ENCODE data around the gene FBXO24. TPM values are rescaled to one million over a fixed set of nuclear protein-coding genes. Genes with fewer than 3 reads are reported as not detected.

FBXO24 gene
- total RNA-seq, 2 experiments from 2014 or later, result 1.3 to 1.5 TPM

GRCh38 chr7:100604976-100605911, 19.1 kb downstream of the FBXO24 start:
- ChIA-PET POLR2A (interaction anchor here (0.6 kb wide), 1 partner anchor 108 kb away, joined by 3 read pairs; no protein-coding TSS in a partner anchor), CTCF (interaction anchor here (0.7 to 2.5 kb wide), 8 partner anchors 11 to 101 kb away, joined by 3 to 9 read pairs (median 4); partner anchors contain the start of genes FBXO24 and POP7)
- H3K4me1 Mint-ChIP-seq, result peaks cover 41% of the 10 kb centered on the region
- peak overlapping the region; percentile 84 for H3K4me3 Mint-ChIP-seq
- no peaks in the 10 kb centered on the region for H3K9me3 Mint-ChIP-seq
- H3K36me3 Mint-ChIP-seq (ENCODE audit: low read depth), result no peaks in the 10 kb centered on the region
- H3K27ac Mint-ChIP-seq, result peak overlapping the region; percentile 74
- H3K27me3 Mint-ChIP-seq, result peaks cover 4% of the 10 kb centered on the region
- DNase-seq, result peak; percentile 56

GRCh38 chr7:100606313-100606712, 20.2 kb downstream of the FBXO24 start:
- no peaks in the 10 kb centered on the region for H3K9me3 Mint-ChIP-seq
- ChIA-PET CTCF (interaction anchor here (0.5 to 2.5 kb wide), 7 partner anchors 17 to 461 kb away, joined by 3 to 9 read pairs (median 4); partner anchors contain the start of genes FBXO24 and POP7), POLR2A (no interaction called here)
- no peak overlapping the region for H3K27ac Mint-ChIP-seq
- H3K4me1 Mint-ChIP-seq, result peaks cover 41% of the 10 kb centered on the region
- no peaks in the 10 kb centered on the region for H3K36me3 Mint-ChIP-seq (ENCODE audit: low read depth)
- peaks cover 4% of the 10 kb centered on the region for H3K27me3 Mint-ChIP-seq
- no peak for DNase-seq
- H3K4me3 Mint-ChIP-seq, result peak overlapping the region; percentile 84

- H3K9me3 Mint-ChIP-seq, result no peaks in the 10 kb centered on the region
- peaks cover 4% of the 10 kb centered on the region for H3K27me3 Mint-ChIP-seq
- peaks cover 40% of the 10 kb centered on the region for H3K4me1 Mint-ChIP-seq
- no peaks in the 10 kb centered on the region for H3K36me3 Mint-ChIP-seq (ENCODE audit: low read depth)
- H3K27ac Mint-ChIP-seq, result no peak overlapping the region
- no peak for DNase-seq
- ChIA-PET CTCF (interaction anchor here (1.6 to 2.5 kb wide), 3 partner anchors 21 to 27 kb away, joined by 5 to 11 read pairs (median 5); partner anchors contain the start of genes FBXO24 and LRCH4), POLR2A (no interaction called here)
- no peak overlapping the region for H3K4me3 Mint-ChIP-seq
Observed at GRCh38 chr7:100607111-100607510, 21.0 kb downstream of the FBXO24 start.

- CTCF ChIA-PET, result interaction anchor here (0.8 kb wide), 1 partner anchor 24 kb away, joined by 3 read pairs; no protein-coding TSS in a partner anchor
- H3K4me1 Mint-ChIP-seq, result peaks cover 39% of the 10 kb centered on the region
- POLR2A ChIA-PET, result no interaction called here
- H3K36me3 Mint-ChIP-seq (ENCODE audit: low read depth), result peaks cover 6% of the 10 kb centered on the region
- no peaks in the 10 kb centered on the region for H3K9me3 Mint-ChIP-seq
- H3K27ac Mint-ChIP-seq, result peak overlapping the region; percentile 0
- peak overlapping the region; percentile 0 for H3K4me3 Mint-ChIP-seq
- peaks cover 4% of the 10 kb centered on the region for H3K27me3 Mint-ChIP-seq
- DNase-seq, result no peak
Observed at GRCh38 chr7:100609958-100610357, 23.8 kb downstream of the FBXO24 start.

- H3K27me3 Mint-ChIP-seq, result peaks cover 1% of the 10 kb centered on the region
- peak within 1 kb of the TSS; percentile 100 for H3K27ac Mint-ChIP-seq
- ChIA-PET CTCF (interaction anchor here (0.6 to 3.9 kb wide), 19 partner anchors 12 to 489 kb away, joined by 3 to 25 read pairs (median 5); partner anchors contain the start of genes FBXO24, GIGYF1, LRCH4 and POP7), POLR2A (interaction anchor here (0.7 to 1.3 kb wide), 4 partner anchors 14 to 97 kb away, joined by 3 to 8 read pairs (median 4); partner anchors contain the start of genes FBXO24, LRCH4 and POP7)
- H3K9me3 Mint-ChIP-seq, result no peaks in the 10 kb centered on the region
- peak within 1 kb of the TSS; percentile 98 for H3K4me3 Mint-ChIP-seq
- H3K36me3 Mint-ChIP-seq (ENCODE audit: low read depth), result peaks cover 10% of the 10 kb centered on the region
- peaks cover 27% of the 10 kb centered on the region for H3K4me1 Mint-ChIP-seq
- DNase-seq, result peak; percentile 99
Observed at GRCh38 chr7:100611983-100612729, 26.0 kb downstream of the FBXO24 start, which contains the start of gene MOSPD3. TSS of gene MOSPD3 (plus strand) at chr7:100612540. CDS start at chr7:100612792, 252 bp downstream.

- peak; percentile 53 for DNase-seq
- Mint-ChIP-seq H3K27me3 (peaks cover 1% of the 10 kb centered on the region), H3K4me3 (peak overlapping the region; percentile 98), H3K9me3 (no peaks in the 10 kb centered on the region), H3K4me1 (peaks cover 23% of the 10 kb centered on the region), H3K27ac (peak overlapping the region; percentile 100), H3K36me3 (ENCODE audit: low read depth) (peaks cover 10% of the 10 kb centered on the region)
- ChIA-PET CTCF (interaction anchor here (0.7 to 3.9 kb wide), 21 partner anchors 11 to 240 kb away, joined by 3 to 25 read pairs (median 5); partner anchors contain the start of genes FBXO24, GIGYF1, LRCH4 and POP7), POLR2A (interaction anchor here (0.9 to 1.3 kb wide), 3 partner anchors 14 to 93 kb away, joined by 4 to 8 read pairs (median 4); partner anchors contain the start of genes FBXO24, LRCH4 and POP7)
Observed at GRCh38 chr7:100612730-100613390, 26.7 kb downstream of the FBXO24 start.

GRCh38 chr7:100613412-100614175, 27.5 kb downstream of the FBXO24 start:
- CTCF ChIA-PET, result interaction anchor here (0.9 to 5.4 kb wide), 10 partner anchors 10 to 118 kb away, joined by 3 to 26 read pairs (median 6); partner anchors contain the start of genes FBXO24, GIGYF1 and LRCH4
- Mint-ChIP-seq H3K27me3 (peaks cover 1% of the 10 kb centered on the region), H3K4me1 (peaks cover 23% of the 10 kb centered on the region), H3K4me3 (peak overlapping the region; percentile 98), H3K9me3 (no peaks in the 10 kb centered on the region), H3K27ac (peak overlapping the region; percentile 83), H3K36me3 (ENCODE audit: low read depth) (peaks cover 10% of the 10 kb centered on the region)
- POLR2A ChIA-PET, result no interaction called here
- DNase-seq, result peak; percentile 11

GRCh38 chr7:100614308-100614861, 28.3 kb downstream of the FBXO24 start:
- DNase-seq, result no peak
- peak overlapping the region; percentile 98 for H3K4me3 Mint-ChIP-seq
- peaks cover 10% of the 10 kb centered on the region for H3K36me3 Mint-ChIP-seq (ENCODE audit: low read depth)
- peaks cover under 1% of the 10 kb centered on the region for H3K27me3 Mint-ChIP-seq
- CTCF ChIA-PET, result interaction anchor here (1.2 to 5.4 kb wide), 5 partner anchors 9 to 29 kb away, joined by 3 to 26 read pairs (median 11); partner anchors contain the start of genes FBXO24 and LRCH4
- H3K27ac Mint-ChIP-seq, result no peak overlapping the region
- peaks cover 23% of the 10 kb centered on the region for H3K4me1 Mint-ChIP-seq
- POLR2A ChIA-PET, result no interaction called here
- H3K9me3 Mint-ChIP-seq, result no peaks in the 10 kb centered on the region

- CTCF ChIA-PET, result interaction anchor here (0.6 kb wide), 1 partner anchor 11 kb away, joined by 3 read pairs; no protein-coding TSS in a partner anchor
Observed at GRCh38 chr7:100620239-100620638, 34.1 kb downstream of the FBXO24 start.

GRCh38 chr7:100620804-100621203, 34.7 kb downstream of the FBXO24 start:
- CTCF ChIA-PET, result interaction anchor here (1.8 kb wide), 1 partner anchor 14 kb away, joined by 5 read pairs; no protein-coding TSS in a partner anchor
- Mint-ChIP-seq H3K27ac (no peak overlapping the region), H3K4me1 (peaks cover 35% of the 10 kb centered on the region), H3K36me3 (ENCODE audit: low read depth) (peaks cover 20% of the 10 kb centered on the region), H3K4me3 (no peak overlapping the region), H3K9me3 (no peaks in the 10 kb centered on the region), H3K27me3 (no peaks in the 10 kb centered on the region)
- POLR2A ChIA-PET, result no interaction called here
- DNase-seq, result no peak

More at GRCh38 chr7:100620239-100620638, 34.1 kb downstream of the FBXO24 start:
- Mint-ChIP-seq H3K9me3 (no peaks in the 10 kb centered on the region), H3K4me1 (peaks cover 31% of the 10 kb centered on the region), H3K27me3 (no peaks in the 10 kb centered on the region), H3K27ac (no peak overlapping the region), H3K36me3 (ENCODE audit: low read depth) (peaks cover 21% of the 10 kb centered on the region), H3K4me3 (no peak overlapping the region)
- POLR2A ChIA-PET, result no interaction called here
- no peak for DNase-seq

GRCh38 chr7:100621554-100621953, 35.4 kb downstream of the FBXO24 start:
- POLR2A ChIA-PET, result no interaction called here
- CTCF ChIA-PET, result interaction anchor here (1.8 kb wide), 1 partner anchor 13 kb away, joined by 5 read pairs; no protein-coding TSS in a partner anchor

More at GRCh38 chr7:100621554-100621953, 35.4 kb downstream of the FBXO24 start:
- peaks cover 42% of the 10 kb centered on the region for H3K4me1 Mint-ChIP-seq
- peaks cover 20% of the 10 kb centered on the region for H3K36me3 Mint-ChIP-seq (ENCODE audit: low read depth)
- peak overlapping the region; percentile 31 for H3K27ac Mint-ChIP-seq
- no peaks in the 10 kb centered on the region for H3K27me3 Mint-ChIP-seq
- no peak overlapping the region for H3K4me3 Mint-ChIP-seq
- no peak for DNase-seq
- no peaks in the 10 kb centered on the region for H3K9me3 Mint-ChIP-seq

Data from activated CD4-positive, alpha-beta T cell treated with anti-CD3 and anti-CD28 coated beads, Interleukin-2, amount 10 ng/mL, durations not matched to agents 7 days and 5 days (primary cell).